ENCODE results near the gene NMRK2.
A peak's percentile ranks its signal among the peaks of the same experiment; 100 is the strongest.

Gene NMRK2

DNA sequence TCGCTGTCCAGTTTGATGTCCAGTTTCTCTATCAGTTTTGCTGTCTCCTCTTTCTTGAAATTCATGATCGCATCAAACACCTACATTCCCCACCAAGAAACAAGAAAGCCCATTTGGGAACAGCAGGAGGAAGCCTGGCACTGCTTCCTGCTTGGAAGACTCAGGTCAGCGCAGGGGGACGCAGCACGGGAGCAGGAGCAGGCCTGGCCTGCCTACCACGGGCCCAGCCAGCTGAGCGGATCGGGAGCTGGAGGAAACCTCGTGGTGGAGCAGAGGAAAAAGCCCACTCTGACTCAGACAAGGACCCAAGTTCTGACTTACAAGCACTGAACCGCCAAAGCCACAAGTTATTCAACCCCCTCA is 48.5 kb downstream of the NMRK2 start:
- no peak for DNase-seq (ENCODE audit: low read depth in 1 of 2, low spot score in 1 of 2)

DNA sequence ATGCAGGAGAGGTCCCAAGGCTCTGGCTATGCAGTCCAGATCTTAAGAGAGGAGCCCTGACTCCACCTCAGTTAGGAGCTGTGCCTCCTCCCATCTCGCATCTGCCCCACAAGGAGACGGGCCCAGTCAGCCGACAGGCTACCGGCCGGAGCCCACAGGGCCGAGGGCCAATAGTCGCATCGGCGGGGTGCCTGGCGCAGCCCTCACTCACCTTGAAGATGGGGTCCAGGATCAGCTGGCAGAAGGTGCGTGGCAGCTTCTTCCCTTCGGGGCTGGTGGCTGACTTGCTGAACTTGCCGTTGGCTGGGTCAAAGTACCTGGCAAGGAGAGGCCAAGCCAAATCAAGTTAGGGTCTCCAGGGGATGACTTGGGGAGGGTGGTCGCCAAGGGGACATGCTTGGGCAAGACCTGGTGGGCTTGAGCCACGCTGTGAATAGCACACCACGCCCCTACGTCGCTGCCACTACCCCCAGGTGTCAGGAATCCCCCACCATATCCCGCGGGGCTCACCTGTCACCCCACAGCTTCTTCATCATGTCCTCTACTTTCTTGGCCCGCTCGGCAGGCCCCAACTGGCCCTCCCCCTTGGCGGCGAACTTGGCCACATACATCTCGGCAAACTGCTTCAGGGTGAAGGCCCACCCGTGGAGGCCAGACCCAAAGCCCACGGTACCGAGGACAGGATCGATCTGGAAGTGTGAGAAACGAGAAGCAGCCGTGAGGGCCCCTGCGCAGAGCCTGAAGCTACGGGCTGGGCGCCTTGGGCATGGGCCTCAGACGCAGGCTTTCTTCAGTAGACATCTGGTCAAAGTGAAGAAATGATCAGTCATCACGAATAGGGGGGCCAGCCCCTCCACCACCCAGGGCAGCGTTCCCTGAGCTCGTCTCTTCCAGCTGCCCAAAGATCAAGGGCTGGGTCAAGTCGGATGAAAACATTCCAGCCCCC is 49.1 kb downstream of the NMRK2 start:
- DNase-seq (ENCODE audit: low read depth in 1 of 2, low spot score in 1 of 2): no peak

DNA sequence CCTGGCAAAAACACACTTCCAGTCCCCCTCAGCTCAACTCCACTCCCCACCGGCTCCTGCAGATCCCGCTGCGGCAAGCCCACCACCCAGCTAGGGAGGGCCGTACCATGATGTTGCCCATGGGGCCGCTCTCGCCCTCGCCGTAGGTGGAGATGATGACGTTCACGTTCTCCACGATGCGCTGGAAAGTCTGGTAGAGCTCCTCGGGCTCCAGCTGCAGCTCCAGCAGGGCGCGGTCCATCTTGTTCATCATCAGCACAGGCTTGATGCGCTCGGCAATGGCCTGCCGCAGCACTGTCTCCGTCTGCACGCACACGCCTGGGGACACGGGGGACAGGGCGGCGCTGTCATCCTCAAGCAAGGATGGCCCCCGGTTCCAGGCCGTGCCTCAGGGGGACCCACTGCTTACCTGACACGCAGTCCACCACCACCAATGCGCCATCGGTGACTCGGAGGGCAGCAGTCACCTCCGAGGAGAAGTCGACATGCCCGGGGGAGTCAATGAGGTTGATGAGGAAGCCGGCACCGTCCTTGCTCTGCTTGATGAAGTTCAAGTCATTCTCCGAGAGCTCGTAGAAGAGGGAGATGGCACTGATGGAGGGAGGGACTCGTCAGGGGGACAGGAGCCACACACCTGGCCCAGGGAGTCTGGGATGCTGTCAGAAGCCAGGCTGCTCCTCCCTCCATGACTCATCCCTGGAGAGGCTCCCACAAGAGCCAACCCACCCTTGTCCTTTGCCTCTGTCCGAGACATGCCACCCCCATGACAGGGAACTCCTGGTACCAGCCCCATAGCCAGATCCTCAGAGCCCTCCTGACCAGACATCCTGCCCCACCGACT is 50.1 kb downstream of the NMRK2 start:
- DNase-seq (ENCODE audit: low read depth in 1 of 2, low spot score in 1 of 2): no peak

DNA sequence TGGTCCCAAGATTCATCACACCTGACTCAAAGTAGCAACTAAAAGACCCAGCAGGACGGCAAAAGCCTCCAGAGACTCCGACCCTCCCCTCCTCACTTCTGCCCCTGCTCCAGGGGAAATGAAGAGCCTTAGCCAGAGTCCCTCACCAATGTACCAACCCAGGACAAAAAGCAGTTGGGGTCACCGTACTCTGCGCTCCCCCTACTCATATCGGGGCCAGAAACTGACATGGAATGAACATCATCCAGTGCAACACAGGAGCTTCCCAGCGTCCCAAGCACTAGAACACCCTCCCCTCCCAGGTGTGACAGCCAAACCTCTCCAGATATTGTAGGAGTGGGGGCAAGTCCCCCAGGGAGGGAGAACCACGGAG is 50.7 kb downstream of the NMRK2 start:
- no peak for DNase-seq (ENCODE audit: low read depth in 1 of 2, low spot score in 1 of 2)

DNA sequence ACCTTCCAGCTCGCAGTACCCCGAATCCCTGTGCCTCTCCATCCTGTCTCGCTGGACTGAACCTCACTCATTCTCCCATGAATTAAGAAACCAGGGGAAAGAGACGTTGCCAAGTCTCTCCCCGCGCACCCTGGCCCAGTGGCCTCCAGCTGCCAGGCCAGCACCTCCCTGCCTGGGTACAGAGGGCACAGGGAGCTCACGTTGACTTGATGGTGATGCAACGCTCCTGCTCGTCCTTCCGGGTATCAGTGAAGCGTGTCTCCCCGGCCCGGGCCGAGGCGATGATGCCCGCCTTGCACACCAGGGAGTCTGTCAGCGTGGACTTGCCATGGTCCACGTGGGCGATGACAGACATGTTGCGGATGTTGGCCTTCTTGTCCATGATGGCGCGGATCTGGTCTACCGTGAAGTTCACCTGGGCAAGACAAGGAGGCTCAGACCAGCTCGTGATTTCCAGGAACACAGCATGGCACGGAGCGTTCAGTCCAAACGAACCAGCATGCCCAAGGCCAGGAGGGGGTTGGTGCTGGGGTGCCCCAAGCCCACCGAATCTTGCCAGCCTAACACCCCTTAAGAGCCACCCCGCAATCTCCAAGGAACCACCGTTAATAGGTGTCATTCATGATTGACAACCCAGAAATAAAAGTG is 51.2 kb downstream of the NMRK2 start:
- DNase-seq (ENCODE audit: low read depth in 1 of 2, low spot score in 1 of 2): no peak

DNA sequence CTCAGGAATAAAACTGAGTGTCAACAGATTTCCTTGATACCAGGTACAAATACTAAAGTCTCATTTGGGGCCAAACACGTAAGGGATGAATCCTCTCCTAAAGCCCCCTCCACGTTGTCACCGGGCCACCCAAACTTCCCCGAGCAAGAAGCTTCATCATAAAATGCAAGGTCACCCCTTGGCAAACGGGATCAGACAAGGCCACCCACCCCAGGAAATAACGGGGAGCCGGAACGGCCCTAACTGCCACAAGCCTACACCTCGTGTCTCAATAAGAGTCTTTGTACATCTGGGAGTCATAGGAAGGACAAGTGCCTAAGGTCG is 51.7 kb downstream of the NMRK2 start:
- no peak for DNase-seq (ENCODE audit: low read depth in 1 of 2, low spot score in 1 of 2)

DNA sequence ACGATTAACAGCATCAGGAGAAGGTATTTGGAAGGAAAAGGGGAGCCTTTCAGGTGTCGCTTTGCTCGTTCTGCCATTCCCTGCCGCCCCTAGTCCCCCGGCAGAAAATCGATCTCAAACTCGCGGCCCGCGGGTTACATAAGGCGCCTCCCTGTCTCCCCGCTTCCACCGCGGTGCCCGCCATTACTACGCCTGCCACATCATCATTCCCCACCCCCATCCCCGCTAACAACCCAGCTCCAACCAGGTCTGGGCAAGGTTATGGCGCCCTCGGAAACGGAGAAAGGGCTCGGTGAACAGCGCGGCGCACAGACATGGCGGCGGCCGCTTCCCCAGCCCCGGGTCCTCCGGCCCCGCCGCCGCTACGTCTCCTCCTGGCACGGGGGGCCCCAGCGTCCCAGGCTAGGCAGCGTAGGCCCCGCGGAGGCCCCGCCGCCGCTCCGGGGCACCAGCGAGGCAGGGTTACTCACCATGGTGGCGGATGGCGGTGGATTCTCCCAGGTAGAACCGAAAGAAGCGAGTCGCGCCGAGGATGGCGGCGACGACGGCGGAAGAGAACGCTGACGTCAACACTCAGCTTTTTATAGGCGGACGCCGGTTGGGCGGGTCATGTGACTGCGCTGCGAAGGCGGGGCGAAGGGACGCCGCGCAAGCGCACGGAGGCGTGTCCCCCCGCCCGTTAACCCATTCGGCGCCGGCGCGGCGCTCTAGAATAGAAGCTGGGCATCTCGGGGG is 52.2 kb downstream of the NMRK2 start, which contains the start of gene EEF2:
Gene EEF2 (minus strand): TSS at position 556 of the 735 bp plus-strand sequence. CDS start 83 bp downstream, at position 473.
- DNase-seq (ENCODE audit: low read depth in 1 of 2, low spot score in 1 of 2): peak; percentile 86 to 89

DNA sequence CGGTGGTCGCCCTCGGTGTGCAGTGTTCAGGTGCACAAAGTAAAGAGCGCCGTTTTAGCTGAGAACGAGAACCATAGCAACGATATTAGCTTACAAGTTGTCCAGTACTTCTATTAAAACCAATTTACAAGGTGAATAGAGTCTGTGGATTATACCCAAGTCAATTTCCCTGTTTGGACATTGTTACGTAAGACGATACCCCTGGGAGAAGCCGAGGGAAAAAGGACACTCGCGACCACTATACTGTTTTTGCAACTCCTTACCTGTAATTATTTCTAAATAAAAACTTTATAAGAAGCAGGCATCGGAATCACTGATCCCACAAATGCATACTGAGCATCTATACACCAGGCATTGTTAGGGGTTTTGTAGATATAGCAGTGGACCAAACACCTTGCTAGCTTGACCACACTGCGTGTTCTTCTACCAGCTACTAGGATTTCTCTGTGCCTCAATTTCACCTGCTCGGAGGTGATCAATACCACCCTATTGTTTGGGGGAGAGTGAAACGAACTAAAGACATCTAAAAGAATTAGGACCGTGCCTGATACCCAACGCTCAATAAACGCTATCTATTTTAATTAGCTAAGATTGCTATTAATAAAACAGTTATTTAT is 52.9 kb downstream of the NMRK2 start:
- no peak for DNase-seq (ENCODE audit: low read depth in 1 of 2, low spot score in 1 of 2)

DNA sequence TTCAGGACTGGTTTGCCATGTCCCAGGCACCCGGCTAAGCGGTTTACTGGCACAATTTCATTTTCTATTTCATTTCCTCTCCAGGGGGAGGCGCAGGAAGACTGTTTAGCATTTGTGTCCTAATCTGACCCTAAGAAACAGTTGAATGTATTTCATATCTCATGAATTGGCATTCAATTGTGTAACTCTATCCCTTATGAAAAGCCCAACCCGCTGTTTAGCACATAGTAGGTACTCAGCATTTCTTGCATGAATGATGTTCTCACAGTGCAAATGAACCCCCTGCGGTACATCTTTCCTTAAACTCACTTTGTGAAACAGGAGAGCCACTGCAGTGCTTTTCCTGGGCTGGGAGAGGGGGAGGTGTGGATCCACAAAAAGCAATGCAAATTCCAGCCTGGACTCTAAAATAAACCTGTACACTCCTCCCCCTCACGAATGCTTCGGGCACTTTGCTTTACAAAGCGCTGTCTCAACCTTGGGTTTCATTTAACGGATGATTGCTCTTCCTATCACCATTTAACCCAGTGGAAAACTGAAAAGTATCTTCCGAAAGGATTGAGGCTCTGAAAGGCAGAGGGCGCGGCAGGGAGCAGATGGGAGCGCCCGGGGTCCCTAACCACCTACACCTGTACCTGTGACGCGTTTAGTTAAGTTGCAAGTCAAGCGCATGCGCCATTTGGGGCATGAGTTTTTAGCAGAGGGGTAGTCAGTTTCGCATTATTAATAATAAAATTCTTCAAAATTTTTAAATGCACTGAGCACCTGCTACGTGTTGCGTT is 53.6 kb downstream of the NMRK2 start:
- DNase-seq (ENCODE audit: low read depth in 1 of 2, low spot score in 1 of 2): no peak

DNA sequence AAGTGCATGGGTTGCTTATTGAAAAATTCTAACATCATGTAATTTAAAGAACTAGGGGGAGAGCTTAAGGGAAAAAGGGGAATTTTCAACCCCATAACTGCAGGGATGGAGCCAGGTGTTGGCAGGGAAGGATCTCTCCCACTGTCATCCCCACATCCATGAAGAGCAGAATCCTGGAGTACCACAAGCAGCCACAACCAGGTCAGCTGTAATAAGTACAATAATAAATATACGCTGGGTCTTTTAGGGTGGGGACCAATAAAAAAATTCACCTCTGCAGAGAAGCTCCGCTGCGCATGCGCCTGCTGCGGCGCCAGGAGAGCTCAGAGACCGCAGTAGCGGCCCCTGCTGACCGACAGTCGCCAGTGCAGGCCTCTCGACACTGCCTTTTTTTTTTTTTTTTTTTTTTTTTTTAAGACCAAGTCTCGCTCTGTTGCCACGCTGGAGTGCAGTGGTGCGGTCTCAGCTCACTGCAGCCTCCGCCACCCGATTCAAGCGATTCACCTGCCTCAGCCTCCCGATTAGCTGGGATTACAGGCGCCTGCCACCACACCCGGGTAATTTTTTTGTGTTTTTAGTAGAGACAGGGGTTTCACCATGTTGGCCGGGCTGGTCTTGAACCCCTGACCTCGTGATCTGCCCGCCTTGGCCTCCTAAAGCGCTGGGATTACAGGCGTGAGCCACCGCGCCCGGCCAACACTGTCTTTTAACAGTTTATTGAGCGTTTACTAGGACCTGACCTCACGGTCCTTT is 54.9 kb downstream of the NMRK2 start:
- peak; percentile 80 to 81 for DNase-seq (ENCODE audit: low read depth in 1 of 2, low spot score in 1 of 2)

DNA sequence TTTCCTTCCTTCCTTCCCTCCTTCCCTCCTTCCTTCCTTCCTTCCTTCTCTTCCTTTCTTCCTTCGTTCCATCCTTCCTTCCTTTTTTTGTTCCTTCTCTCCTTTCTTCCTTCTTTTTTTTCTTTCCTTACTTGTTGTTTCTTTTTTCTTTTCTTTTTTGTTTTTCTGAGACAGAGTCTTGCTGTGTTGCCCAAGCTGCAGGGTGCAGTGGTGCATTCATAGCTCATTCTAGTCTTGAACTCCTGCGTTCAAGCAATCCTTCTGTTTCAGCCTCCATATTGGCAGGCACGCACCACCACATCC is 57.9 kb downstream of the NMRK2 start:
- DNase-seq (ENCODE audit: low read depth in 1 of 2, low spot score in 1 of 2): no peak
